Hepatocyte (in vitro differentiated cells): ENCODE data around the gene FAM227B. TPM values are rescaled to one million over a fixed set of nuclear protein-coding genes. Genes with fewer than 3 reads are reported as not detected.
"Not testable (repeated sequence)": the region's sequence is repeated elsewhere in the genome, so short reads cannot be mapped to it uniquely, and the experiment has no call there.

Source experiments
- DNase-seq: peaks from one replicate; pipeline ENCODE4 v3.0.0-alpha.2; 2016; ENCODE audit warnings: low spot score
- H2AFZ ChIP-seq: fragments of 200-600 bp; sonication (generic); 2 replicates; pipeline ENCODE4 v1.6.0; 2016; ENCODE audit warnings: antibody characterized with exemption, mild to moderate bottlenecking
- H3K27ac ChIP-seq: fragments of 200-600 bp; sonication (generic); 2 replicates; pipeline ENCODE4 v1.5.1; 2016; ENCODE audit warnings: mild to moderate bottlenecking
- H3K27me3 ChIP-seq: fragments of 200-600 bp; sonication (generic); 2 replicates; pipeline ENCODE4 v1.6.1; 2016
- H3K36me3 ChIP-seq: fragments of 200-600 bp; sonication (generic); replicated peaks from 2 replicates; pipeline ENCODE4 v1.5.1; 2016; ENCODE audit warnings: low read depth; ENCODE audit not compliant: insufficient read depth
- H3K4me1 ChIP-seq: fragments of 200-600 bp; sonication (generic); 2 replicates; pipeline ENCODE4 v1.5.1; 2016; ENCODE audit warnings: mild to moderate bottlenecking, moderate library complexity; ENCODE audit not compliant: insufficient read depth
- H3K4me2 ChIP-seq: fragments of 200-600 bp; sonication (generic); 2 replicates; pipeline ENCODE4 v1.6.0; 2016
- H3K4me3 ChIP-seq: fragments of 200-600 bp; sonication (generic); 2 replicates; pipeline ENCODE4 v1.5.1; 2016; ENCODE audit warnings: mild to moderate bottlenecking
- H3K79me2 ChIP-seq: fragments of 200-600 bp; sonication (generic); 2 replicates; pipeline ENCODE4 v1.6.0; 2017; ENCODE audit warnings: mild to moderate bottlenecking
- H3K9me2 ChIP-seq: fragments of 200-600 bp; sonication (generic); replicated peaks from 2 replicates; pipeline ENCODE4 v1.6.0; 2017; ENCODE audit warnings: mild to moderate bottlenecking; ENCODE audit not compliant: insufficient read depth
- H3K9me3 ChIP-seq: fragments of 200-600 bp; sonication (generic); 2 replicates; pipeline ENCODE4 v1.5.1; 2016; ENCODE audit warnings: low read depth, mild to moderate bottlenecking
- H4K20me1 ChIP-seq: fragments of 200-600 bp; sonication (generic); 2 replicates; pipeline ENCODE4 v1.6.0; 2016; ENCODE audit warnings: mild to moderate bottlenecking; ENCODE audit not compliant: insufficient read depth, poor library complexity, severe bottlenecking
- EZH2 ChIP-seq: fragments of 200-600 bp; sonication (generic); IDR thresholded peaks from 2 replicates; pipeline ENCODE4 v1.6.1; 2016; ENCODE audit warnings: antibody characterized with exemption, mild to moderate bottlenecking, borderline replicate concordance
- EZH2phosphoT487 ChIP-seq: fragments of 200-600 bp; sonication (generic); IDR thresholded peaks from one replicate; pipeline ENCODE4 v1.6.1; 2018; ENCODE audit warnings: antibody characterized with exemption, mild to moderate bottlenecking, low read depth, moderate library complexity; ENCODE audit not compliant: unreplicated experiment, severe bottlenecking
- WGBS: methylation state at CpG from one replicate; pipeline ENCODE4 v1.1.6; 2016; ENCODE audit warnings: low lambda C conversion rate; ENCODE audit errors: missing lambda C conversion rate; 5-methylcytosine and 5-hydroxymethylcytosine counted together
- polyA plus RNA-seq: library from polyadenylated mRNA; unstranded; fragments of >200 nt; fragmentation: Nextera tagmentation; extraction: Ambion mirVana; gene quantifications from 2 replicates; pipeline ENCODE4 v1.2.1, GENCODE V29; 2016
- total RNA-seq: library from RNA; depleted of rRNA; stranded (reverse); fragments of >200 nt; gene quantifications from 2 replicates; pipeline ENCODE4 v1.2.3, GENCODE V29; 2014
- TF ChIP-seq, protein P1 (sequence below): fragments of 200-600 bp; sonication (generic); IDR thresholded peaks from 2 replicates; pipeline ENCODE4 v1.5.1; 2016; ENCODE audit warnings: antibody characterized with exemption, mild to moderate bottlenecking; ENCODE audit not compliant: poor library complexity

The FAM227B gene
- total and polyA plus RNA-seq, 2 experiments from 2014 or later = 4.5 to 9.2 TPM

DNA sequence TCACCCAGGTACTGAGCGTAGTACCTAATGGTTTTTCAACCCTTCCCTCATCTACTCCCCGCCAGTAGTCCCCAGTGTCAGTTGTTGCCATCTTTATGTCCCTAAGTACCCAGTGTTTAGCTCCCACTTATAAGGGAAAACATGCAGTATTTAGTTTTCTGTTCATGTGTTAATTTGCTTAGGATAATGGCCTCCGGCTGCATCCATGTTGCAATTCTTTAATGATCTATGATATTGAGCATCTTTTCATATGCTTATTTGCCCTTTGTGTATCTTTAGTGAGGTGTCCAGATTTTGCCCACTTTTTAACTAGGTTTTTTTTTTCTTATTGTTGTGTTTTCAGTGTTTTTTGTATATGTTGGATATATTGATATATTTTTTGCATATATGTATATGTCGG, 142.6 kb downstream of the FAM227B start:
- not testable (repeated sequence) for H3K9me3 ChIP-seq, H3K4me3 ChIP-seq, H3K4me2 ChIP-seq, H3K79me2 ChIP-seq, DNase-seq, H3K36me3 ChIP-seq, H3K27ac ChIP-seq, H3K9me2 ChIP-seq, H2AFZ ChIP-seq, H3K27me3 ChIP-seq, H4K20me1 ChIP-seq, H3K4me1 ChIP-seq
- 81% methylated on average over 4 of the region's 4 CpGs for WGBS

DNA sequence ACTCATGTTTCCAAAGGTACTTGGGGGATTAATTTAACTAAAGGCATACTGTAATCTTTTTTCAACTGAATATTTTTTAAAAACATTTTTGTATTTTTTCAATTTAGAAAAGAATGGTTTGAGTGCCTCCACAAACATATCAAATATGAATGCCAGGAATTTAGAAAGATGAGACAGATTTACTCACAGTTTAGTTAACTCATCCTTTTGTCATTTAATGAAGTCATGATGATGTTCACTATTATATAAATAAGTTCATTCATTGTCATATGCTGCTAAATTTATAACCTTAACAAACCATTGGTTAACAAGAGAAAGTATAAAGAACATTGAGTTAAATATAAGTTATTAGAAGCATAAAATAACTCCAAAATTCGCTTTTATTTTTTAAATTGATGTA, 147.6 kb downstream of the FAM227B start:
- no peaks in the 10 kb centered on the region for H3K9me3 ChIP-seq
- no peaks in the 10 kb centered on the region for H3K79me2 ChIP-seq
- no peak overlapping the region for H3K4me2 ChIP-seq
- no peak overlapping the region for H2AFZ ChIP-seq
- H3K36me3 ChIP-seq = no peaks in the 10 kb centered on the region
- no peak for DNase-seq
- 88% methylated on average over 1 of the region's 1 CpG for WGBS
- TF ChIP-seq, protein P1, sequence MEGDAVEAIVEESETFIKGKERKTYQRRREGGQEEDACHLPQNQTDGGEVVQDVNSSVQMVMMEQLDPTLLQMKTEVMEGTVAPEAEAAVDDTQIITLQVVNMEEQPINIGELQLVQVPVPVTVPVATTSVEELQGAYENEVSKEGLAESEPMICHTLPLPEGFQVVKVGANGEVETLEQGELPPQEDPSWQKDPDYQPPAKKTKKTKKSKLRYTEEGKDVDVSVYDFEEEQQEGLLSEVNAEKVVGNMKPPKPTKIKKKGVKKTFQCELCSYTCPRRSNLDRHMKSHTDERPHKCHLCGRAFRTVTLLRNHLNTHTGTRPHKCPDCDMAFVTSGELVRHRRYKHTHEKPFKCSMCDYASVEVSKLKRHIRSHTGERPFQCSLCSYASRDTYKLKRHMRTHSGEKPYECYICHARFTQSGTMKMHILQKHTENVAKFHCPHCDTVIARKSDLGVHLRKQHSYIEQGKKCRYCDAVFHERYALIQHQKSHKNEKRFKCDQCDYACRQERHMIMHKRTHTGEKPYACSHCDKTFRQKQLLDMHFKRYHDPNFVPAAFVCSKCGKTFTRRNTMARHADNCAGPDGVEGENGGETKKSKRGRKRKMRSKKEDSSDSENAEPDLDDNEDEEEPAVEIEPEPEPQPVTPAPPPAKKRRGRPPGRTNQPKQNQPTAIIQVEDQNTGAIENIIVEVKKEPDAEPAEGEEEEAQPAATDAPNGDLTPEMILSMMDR = no peak
- no peak for TF ChIP-seq EZH2phosphoT487
- no peak for TF ChIP-seq EZH2
- no peaks in the 10 kb centered on the region for H4K20me1 ChIP-seq
- no peaks in the 10 kb centered on the region for H3K4me1 ChIP-seq
- no peak overlapping the region for H3K4me3 ChIP-seq
- no peaks in the 10 kb centered on the region for H3K27me3 ChIP-seq
- no peaks in the 10 kb centered on the region for H3K9me2 ChIP-seq
- H3K27ac ChIP-seq = no peak overlapping the region

- no peak overlapping the region for H3K4me2 ChIP-seq
- no peaks in the 10 kb centered on the region for H3K79me2 ChIP-seq
- no peaks in the 10 kb centered on the region for H3K9me2 ChIP-seq
- no peak overlapping the region for H3K4me3 ChIP-seq
- WGBS = 91% methylated on average over 2 of the region's 2 CpGs
- H4K20me1 ChIP-seq = no peaks in the 10 kb centered on the region
- H3K27ac ChIP-seq = no peak overlapping the region
- no peaks in the 10 kb centered on the region for H3K27me3 ChIP-seq
- H2AFZ ChIP-seq = no peak overlapping the region
- no peaks in the 10 kb centered on the region for H3K9me3 ChIP-seq
- no peak for DNase-seq
- no peak for TF ChIP-seq EZH2phosphoT487
- no peak for TF ChIP-seq EZH2
- TF ChIP-seq, protein P1 = no peak
- no peaks in the 10 kb centered on the region for H3K36me3 ChIP-seq
- no peaks in the 10 kb centered on the region for H3K4me1 ChIP-seq
These were observed 148.3 kb downstream of the FAM227B start for GRCh38 chr15:49472338-49472737.

- Histone ChIP-seq H3K27ac (no peak overlapping the region), H3K36me3 (no peaks in the 10 kb centered on the region), H3K4me2 (no peak overlapping the region), H3K9me2 (no peaks in the 10 kb centered on the region), H4K20me1 (no peaks in the 10 kb centered on the region), H3K27me3 (no peaks in the 10 kb centered on the region), H3K9me3 (no peaks in the 10 kb centered on the region), H3K4me1 (no peaks in the 10 kb centered on the region), H3K4me3 (no peak overlapping the region), H2AFZ (no peak overlapping the region), H3K79me2 (no peaks in the 10 kb centered on the region)
- WGBS = 71% methylated on average over 4 of the region's 4 CpGs
- TF ChIP-seq EZH2phosphoT487 (no peak), EZH2 (no peak)
- TF ChIP-seq, protein P1 = no peak
- no peak for DNase-seq
These were observed 148.9 kb downstream of the FAM227B start for GRCh38 chr15:49471733-49472132.
